IPS-18a (cell line): Measurements from ENCODE around the gene COL4A2.
"Not testable (repeated sequence)": the region's sequence is repeated elsewhere in the genome, so short reads cannot be mapped to it uniquely, and the experiment has no call there.

Source experiments
- H3K27ac ChIP-seq: one replicate; pipeline ENCODE4 v1.5.1; 2013; ENCODE audit warnings: low read length
- H3K27me3 ChIP-seq: one replicate; pipeline ENCODE4 v1.6.1; 2013; ENCODE audit warnings: mild to moderate bottlenecking, low read length; ENCODE audit not compliant: control insufficient read depth, insufficient read depth
- H3K36me3 ChIP-seq: one replicate; pipeline ENCODE4 v1.6.1; 2013; ENCODE audit warnings: low read depth, low read length; ENCODE audit not compliant: control insufficient read depth
- H3K4me1 ChIP-seq: one replicate; pipeline ENCODE4 v1.6.1; 2013; ENCODE audit warnings: low read depth, low read length; ENCODE audit not compliant: control insufficient read depth
- H3K4me3 ChIP-seq: one replicate; pipeline ENCODE4 v1.5.1; 2013; ENCODE audit warnings: low read length
- H3K9ac ChIP-seq: one replicate; pipeline ENCODE4 v1.6.1; 2013; ENCODE audit warnings: mild to moderate bottlenecking, low read length, moderate library complexity
- H3K9me3 ChIP-seq: one replicate; pipeline ENCODE4 v1.6.1; 2013; ENCODE audit warnings: low read depth, low read length; ENCODE audit not compliant: control insufficient read depth

The COL4A2 gene

GRCh38 chr13:110447058-110447511 lies 140.0 kb downstream of the COL4A2 start:
- Histone ChIP-seq H3K27ac (no peak overlapping the region), H3K9me3 (no peaks in the 10 kb centered on the region)

GRCh38 chr13:110447801-110448200 lies 140.7 kb downstream of the COL4A2 start:
- no peaks in the 10 kb centered on the region for H3K9me3 ChIP-seq
- H3K36me3 ChIP-seq: peaks cover 7% of the 10 kb centered on the region
- H3K27me3 ChIP-seq: no peaks in the 10 kb centered on the region
- no peak overlapping the region for H3K9ac ChIP-seq
- H3K4me3 ChIP-seq: no peak overlapping the region
- no peak overlapping the region for H3K27ac ChIP-seq
- no peaks in the 10 kb centered on the region for H3K4me1 ChIP-seq

More at GRCh38 chr13:110447058-110447511, 140.0 kb downstream of the COL4A2 start:
- Histone ChIP-seq H3K9ac (no peak overlapping the region), H3K4me3 (no peak overlapping the region), H3K27me3 (no peaks in the 10 kb centered on the region), H3K4me1 (no peaks in the 10 kb centered on the region), H3K36me3 (peaks cover 7% of the 10 kb centered on the region)

GRCh38 chr13:110448230-110448629 lies 141.1 kb downstream of the COL4A2 start:
- Histone ChIP-seq H3K27ac (no peak overlapping the region), H3K36me3 (peaks cover 7% of the 10 kb centered on the region), H3K9me3 (no peaks in the 10 kb centered on the region), H3K27me3 (no peaks in the 10 kb centered on the region), H3K9ac (no peak overlapping the region), H3K4me3 (no peak overlapping the region), H3K4me1 (no peaks in the 10 kb centered on the region)

GRCh38 chr13:110448677-110449076 lies 141.6 kb downstream of the COL4A2 start:
- no peak overlapping the region for H3K4me3 ChIP-seq
- peaks cover 3% of the 10 kb centered on the region for H3K4me1 ChIP-seq
- peaks cover 7% of the 10 kb centered on the region for H3K36me3 ChIP-seq
- H3K9ac ChIP-seq: no peak overlapping the region
- no peaks in the 10 kb centered on the region for H3K27me3 ChIP-seq
- no peak overlapping the region for H3K27ac ChIP-seq
- H3K9me3 ChIP-seq: no peaks in the 10 kb centered on the region

- Histone ChIP-seq H3K27me3 (no peaks in the 10 kb centered on the region), H3K9ac (no peak overlapping the region), H3K4me3 (no peak overlapping the region), H3K9me3 (no peaks in the 10 kb centered on the region), H3K36me3 (peaks cover 7% of the 10 kb centered on the region), H3K27ac (no peak overlapping the region), H3K4me1 (peaks cover 8% of the 10 kb centered on the region)
Observed at GRCh38 chr13:110449219-110450015, 142.3 kb downstream of the COL4A2 start.

GRCh38 chr13:110450016-110450900 lies 143.2 kb downstream of the COL4A2 start:
- Histone ChIP-seq H3K9ac (no peak overlapping the region), H3K4me3 (no peak overlapping the region), H3K27me3 (no peaks in the 10 kb centered on the region), H3K27ac (no peak overlapping the region), H3K9me3 (no peaks in the 10 kb centered on the region), H3K4me1 (peaks cover 8% of the 10 kb centered on the region), H3K36me3 (peaks cover 7% of the 10 kb centered on the region)

GRCh38 chr13:110450941-110451730 lies 144.1 kb downstream of the COL4A2 start:
- no peak overlapping the region for H3K9ac ChIP-seq
- H3K27ac ChIP-seq: no peak overlapping the region
- H3K4me1 ChIP-seq: peaks cover 15% of the 10 kb centered on the region

GRCh38 chr13:110453091-110453490 lies 146.0 kb downstream of the COL4A2 start:
- not testable (repeated sequence) for H3K36me3 ChIP-seq, H3K27ac ChIP-seq, H3K27me3 ChIP-seq, H3K4me3 ChIP-seq, H3K9me3 ChIP-seq, H3K9ac ChIP-seq
- H3K4me1 ChIP-seq: peaks cover 16% of the 10 kb centered on the region

More at GRCh38 chr13:110450941-110451730, 144.1 kb downstream of the COL4A2 start:
- Histone ChIP-seq H3K9me3 (no peaks in the 10 kb centered on the region), H3K36me3 (peaks cover 7% of the 10 kb centered on the region), H3K4me3 (no peak overlapping the region), H3K27me3 (no peaks in the 10 kb centered on the region)

GRCh38 chr13:110453797-110454196 lies 146.7 kb downstream of the COL4A2 start:
- peaks cover 16% of the 10 kb centered on the region for H3K4me1 ChIP-seq
- no peak overlapping the region for H3K27ac ChIP-seq
- no peaks in the 10 kb centered on the region for H3K9me3 ChIP-seq
- H3K27me3 ChIP-seq: no peaks in the 10 kb centered on the region
- no peak overlapping the region for H3K9ac ChIP-seq
- H3K36me3 ChIP-seq: peaks cover 3% of the 10 kb centered on the region
- H3K4me3 ChIP-seq: no peak overlapping the region

- Histone ChIP-seq H3K9me3 (no peaks in the 10 kb centered on the region), H3K9ac (no peak overlapping the region), H3K36me3 (peaks cover 8% of the 10 kb centered on the region), H3K4me1 (peaks cover 16% of the 10 kb centered on the region), H3K27me3 (no peaks in the 10 kb centered on the region), H3K27ac (no peak overlapping the region), H3K4me3 (no peak overlapping the region)
Observed at GRCh38 chr13:110454227-110454859, 147.3 kb downstream of the COL4A2 start.

- Histone ChIP-seq H3K9ac (no peak overlapping the region), H3K27ac (no peak overlapping the region), H3K9me3 (no peaks in the 10 kb centered on the region), H3K4me1 (peaks cover 16% of the 10 kb centered on the region), H3K27me3 (no peaks in the 10 kb centered on the region), H3K36me3 (peaks cover 6% of the 10 kb centered on the region), H3K4me3 (no peak overlapping the region)
Observed at GRCh38 chr13:110454956-110455355, 147.9 kb downstream of the COL4A2 start.
